Measurements from ENCODE around the gene ARHGDIG. TPM values are rescaled to one million over a fixed set of nuclear protein-coding genes. Genes with fewer than 3 reads are reported as not detected.
A peak's percentile ranks its signal among the peaks of the same experiment; 100 is the strongest.
"Not testable (repeated sequence)": the region's sequence is repeated elsewhere in the genome, so short reads cannot be mapped to it uniquely, and the experiment has no call there.

The ARHGDIG gene
- total RNA-seq, 4 donors from 2014 or later, result 1.4 to 3.5 (median 1.8) TPM; not detected in 1

- ATAC-seq, result no peak
- Histone ChIP-seq H3K9me3 (no peaks in the 10 kb centered on the region), H3K27ac (no peak overlapping the region), H3K4me1 (peaks cover 0 to 4% of the 10 kb centered on the region in 2 donors), H3K36me3 (peaks cover 0 to 55% of the 10 kb centered on the region in 2 donors), H3K27me3 (no peaks in the 10 kb centered on the region), H3K4me3 (no peak overlapping the region)
- in situ Hi-C loops (cut with MboI; ENCODE audit: low sequenced_read_pairs in 4 of 4), result no loop called here
- TF ChIP-seq POLR2A (IDR thresholded peaks at IDR 0.05) (no peak), CTCF (IDR thresholded peaks at IDR 0.05 in 4 of 5, conservative IDR thresholded peaks at IDR 0.05 in 1 of 5) (no peak)
- intact Hi-C loops (cut with DNase I; ENCODE audit: low total_unique reads), result no loop called here
- DNase-seq, result no peak
Measured at GRCh38 chr16:264440-264951, 15.9 kb upstream of the ARHGDIG start.

- no peak for ATAC-seq
- Histone ChIP-seq H3K4me1 (peaks cover 0 to 4% of the 10 kb centered on the region in 2 donors), H3K27me3 (no peaks in the 10 kb centered on the region), H3K4me3 (no peak overlapping the region), H3K36me3 (peaks cover 0 to 49% of the 10 kb centered on the region in 2 donors), H3K27ac (no peak overlapping the region), H3K9me3 (no peaks in the 10 kb centered on the region)
- intact Hi-C loops (cut with DNase I; ENCODE audit: low total_unique reads), result no loop called here
- in situ Hi-C loops (cut with MboI; ENCODE audit: low sequenced_read_pairs in 4 of 4), result no loop called here
- DNase-seq, result no peak
- TF ChIP-seq CTCF (IDR thresholded peaks at IDR 0.05 in 4 of 5, conservative IDR thresholded peaks at IDR 0.05 in 1 of 5), result no peak
- TF ChIP-seq POLR2A (IDR thresholded peaks at IDR 0.05), result no peak
Measured at GRCh38 chr16:265002-265529, 15.3 kb upstream of the ARHGDIG start.

GRCh38 chr16:265711-266110 lies 14.7 kb upstream of the ARHGDIG start:
- ATAC-seq, result peak; percentile 44 to 45
- H3K9me3 ChIP-seq, result no peaks in the 10 kb centered on the region
- H3K4me3 ChIP-seq, result no peak overlapping the region
- TF ChIP-seq POLR2A (IDR thresholded peaks at IDR 0.05) (no peak), CTCF (IDR thresholded peaks at IDR 0.05 in 4 of 5, conservative IDR thresholded peaks at IDR 0.05 in 1 of 5) (no peak)
- in situ Hi-C loops (cut with MboI; ENCODE audit: low sequenced_read_pairs in 4 of 4) (no loop called here), intact Hi-C loops (cut with DNase I; ENCODE audit: low total_unique reads) (no loop called here)
- DNase-seq, result no peak
- peaks cover 0 to 43% of the 10 kb centered on the region in 2 donors for H3K36me3 ChIP-seq
- no peaks in the 10 kb centered on the region for H3K27me3 ChIP-seq
- H3K27ac ChIP-seq, result peak overlapping the region in 2 of 4 donors; percentile 26 to 48
- H3K4me1 ChIP-seq, result peaks cover 0 to 4% of the 10 kb centered on the region in 2 donors

GRCh38 chr16:266258-267164 lies 13.9 kb upstream of the ARHGDIG start:
- no peaks in the 10 kb centered on the region for H3K9me3 ChIP-seq
- intact Hi-C loops (cut with DNase I; ENCODE audit: low total_unique reads) (no loop called here), in situ Hi-C loops (cut with MboI; ENCODE audit: low sequenced_read_pairs in 4 of 4) (no loop called here)
- peaks cover 0 to 35% of the 10 kb centered on the region in 2 donors for H3K36me3 ChIP-seq
- no peaks in the 10 kb centered on the region for H3K27me3 ChIP-seq
- no peak for DNase-seq
- no peak overlapping the region for H3K27ac ChIP-seq
- ATAC-seq, result no peak
- peaks cover 0 to 4% of the 10 kb centered on the region in 2 donors for H3K4me1 ChIP-seq
- TF ChIP-seq POLR2A (IDR thresholded peaks at IDR 0.05) (no peak), CTCF (IDR thresholded peaks at IDR 0.05 in 4 of 5, conservative IDR thresholded peaks at IDR 0.05 in 1 of 5) (no peak)
- no peak overlapping the region for H3K4me3 ChIP-seq

GRCh38 chr16:267562-267961 lies 12.8 kb upstream of the ARHGDIG start:
- intact Hi-C loops (cut with DNase I; ENCODE audit: low total_unique reads); DNase-seq; H3K27ac ChIP-seq: not testable (repeated sequence)

More at GRCh38 chr16:267562-267961, 12.8 kb upstream of the ARHGDIG start:
- H3K36me3 ChIP-seq, result peaks cover 0 to 24% of the 10 kb centered on the region in 2 donors
- H3K4me1 ChIP-seq; H3K4me3 ChIP-seq; H3K27me3 ChIP-seq; H3K9me3 ChIP-seq; ATAC-seq; in situ Hi-C loops (cut with MboI; ENCODE audit: low sequenced_read_pairs in 4 of 4): not testable (repeated sequence)

Measured in gastrocnemius medialis (tissue), 4 donors.